Colonic mucosa (tissue), 4 donors: ENCODE measurements around the gene STAT3. TPM values are rescaled to one million over a fixed set of nuclear protein-coding genes. Genes with fewer than 3 reads are reported as not detected.

Source experiments
- DNase-seq: peaks from one replicate; pipeline ENCODE4 v3.0.0-alpha.2; 2020
- H3K27ac ChIP-seq: fragments of 200-600 bp; one replicate; pipeline ENCODE4 v1.8.0; 2021
- H3K27me3 ChIP-seq: fragments of 200-600 bp; one replicate; pipeline ENCODE4 v1.8.0; 2021
- H3K36me3 ChIP-seq: fragments of 200-600 bp; one replicate; pipeline ENCODE4 v1.8.0; 2021
- H3K4me1 ChIP-seq: fragments of 200-600 bp; one replicate; pipeline ENCODE4 v1.8.0; 2021; ENCODE audit warnings: mild to moderate bottlenecking
- H3K4me3 ChIP-seq: fragments of 200-600 bp; one replicate; pipeline ENCODE4 v1.8.0; 2021
- H3K9ac ChIP-seq, 2 donors: one replicate each; pipeline ENCODE4 v1.7.0; 2013; ENCODE audit warnings: control low read depth in 2 of 2, low read depth in 2 of 2, low read length in 2 of 2
- H3K9me3 ChIP-seq: fragments of 200-600 bp; one replicate; pipeline ENCODE4 v1.8.0; 2021
- CTCF ChIP-seq: fragments of 200-600 bp; IDR thresholded peaks from one replicate; pipeline ENCODE4 v1.8.0; 2022; ENCODE audit warnings: antibody characterized with exemption, mild to moderate bottlenecking
- intact Hi-C: fragments of 100-400 bp; cut with DNase I; formaldehyde crosslinking; loops from one replicate; pipeline ENCODE4 v1.14.1; 2022
- total RNA-seq, 2 donors: library from RNA; stranded (reverse); fragmentation: NEBNext Ultra II Directional in 1 of 2; extraction: Animal tissue kit (Norgen Biotek cat#: 25700) in 1 of 2; gene quantifications; one replicate each; pipeline ENCODE4 v1.2.1, GENCODE V29; 2021
- donor health status: healthy.
- donor health status: DM: no; HTN: no; CAD: no.
- donor health status: DM: no; HTN: no; CAD: no.

The STAT3 gene
- total RNA-seq, 2 donors from 2014 or later = 137 to 216 TPM

- Histone ChIP-seq H3K9ac (no peak overlapping the region), H3K27me3 (no peaks in the 10 kb centered on the region), H3K4me1 (peaks cover 3% of the 10 kb centered on the region), H3K4me3 (no peak overlapping the region), H3K9me3 (no peaks in the 10 kb centered on the region), H3K36me3 (peaks cover 21% of the 10 kb centered on the region), H3K27ac (no peak overlapping the region)
- no peak for DNase-seq
- intact Hi-C loops = loop anchor here (10.0 kb wide), 1 partner anchor 93 kb away; no protein-coding TSS in a partner anchor
- TF ChIP-seq CTCF = no peak
Observed at GRCh38 chr17:42317266-42317845, 70.9 kb downstream of the STAT3 start.

GRCh38 chr17:42316755-42317154 lies 71.5 kb downstream of the STAT3 start:
- H3K27me3 ChIP-seq = no peaks in the 10 kb centered on the region
- H3K4me1 ChIP-seq = peaks cover 4% of the 10 kb centered on the region
- H3K4me3 ChIP-seq = no peak overlapping the region
- intact Hi-C loops = loop anchor here (10.0 kb wide), 1 partner anchor 92 kb away; no protein-coding TSS in a partner anchor
- H3K27ac ChIP-seq = no peak overlapping the region
- no peak for DNase-seq
- H3K9ac ChIP-seq = no peak overlapping the region
- peaks cover 16% of the 10 kb centered on the region for H3K36me3 ChIP-seq
- no peaks in the 10 kb centered on the region for H3K9me3 ChIP-seq
- no peak for TF ChIP-seq CTCF

GRCh38 chr17:42315402-42316156 lies 72.7 kb downstream of the STAT3 start:
- peaks cover 4% of the 10 kb centered on the region for H3K4me1 ChIP-seq
- no peak for DNase-seq
- TF ChIP-seq CTCF = no peak
- peaks cover 11% of the 10 kb centered on the region for H3K36me3 ChIP-seq
- no peak overlapping the region for H3K4me3 ChIP-seq
- no peaks in the 10 kb centered on the region for H3K9me3 ChIP-seq
- intact Hi-C loops = loop anchor here (10.0 kb wide), 1 partner anchor 91 kb away; no protein-coding TSS in a partner anchor
- no peak overlapping the region for H3K27ac ChIP-seq
- H3K9ac ChIP-seq = no peak overlapping the region
- H3K27me3 ChIP-seq = no peaks in the 10 kb centered on the region

DNA sequence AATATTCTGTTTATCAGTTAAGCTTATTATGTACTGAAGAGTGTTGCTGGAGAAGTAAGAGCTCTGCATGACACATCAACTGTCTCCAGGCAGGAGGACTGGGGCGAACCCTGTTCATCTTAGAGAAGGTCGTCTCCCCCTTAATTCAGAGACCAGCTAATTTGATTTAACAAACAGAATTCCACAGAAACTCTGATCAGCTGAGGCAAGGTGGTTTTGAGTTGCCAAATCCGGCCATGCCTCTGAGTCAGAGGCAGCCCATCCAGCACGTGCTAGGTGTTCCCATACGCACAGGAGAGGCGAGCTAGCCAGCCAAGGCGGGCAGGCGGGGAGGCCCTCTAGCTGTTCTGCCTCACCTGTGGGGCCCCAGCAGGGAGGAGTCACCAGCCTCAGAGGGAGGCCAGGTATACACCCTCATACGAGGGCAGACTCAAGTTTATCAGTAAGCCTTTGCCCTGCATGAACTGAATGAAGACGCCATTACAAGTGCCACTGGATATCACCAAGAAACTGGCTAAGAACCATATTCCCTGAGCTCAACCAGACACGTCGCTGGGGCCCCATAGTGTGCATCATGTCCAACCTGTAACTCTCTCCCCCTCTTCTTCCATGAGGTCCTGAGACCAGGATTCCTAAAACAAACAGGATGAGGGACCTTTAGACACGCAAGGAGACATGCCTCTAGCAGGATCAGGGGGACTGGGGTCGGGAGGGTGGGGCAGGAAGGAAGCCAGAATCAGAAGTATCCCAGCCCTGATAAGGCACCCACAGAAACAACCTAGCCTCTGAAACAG lies 74.3 kb downstream of the STAT3 start:
- H3K9ac ChIP-seq = no peak overlapping the region
- no peak overlapping the region for H3K4me3 ChIP-seq
- H3K27me3 ChIP-seq = no peaks in the 10 kb centered on the region
- no peak overlapping the region for H3K27ac ChIP-seq
- no peaks in the 10 kb centered on the region for H3K9me3 ChIP-seq
- H3K36me3 ChIP-seq = peaks cover 11% of the 10 kb centered on the region
- TF ChIP-seq CTCF = no peak
- H3K4me1 ChIP-seq = peaks cover 4% of the 10 kb centered on the region
- no peak for DNase-seq
- intact Hi-C loops = loop anchor here (10.0 kb wide), 1 partner anchor 89 kb away; no protein-coding TSS in a partner anchor

- H3K36me3 ChIP-seq = peaks cover 11% of the 10 kb centered on the region
- intact Hi-C loops = loop anchor here (10.0 kb wide), 1 partner anchor 89 kb away; no protein-coding TSS in a partner anchor
- no peak for DNase-seq
- H3K27me3 ChIP-seq = no peaks in the 10 kb centered on the region
- no peak for TF ChIP-seq CTCF
- no peak overlapping the region for H3K4me3 ChIP-seq
- H3K9ac ChIP-seq = no peak overlapping the region
- H3K4me1 ChIP-seq = peaks cover 4% of the 10 kb centered on the region
- no peaks in the 10 kb centered on the region for H3K9me3 ChIP-seq
- H3K27ac ChIP-seq = no peak overlapping the region
Observed at GRCh38 chr17:42313389-42313772, 74.9 kb downstream of the STAT3 start.
